ENCODE measurements around the gene SHISA9.

The SHISA9 gene

DNA sequence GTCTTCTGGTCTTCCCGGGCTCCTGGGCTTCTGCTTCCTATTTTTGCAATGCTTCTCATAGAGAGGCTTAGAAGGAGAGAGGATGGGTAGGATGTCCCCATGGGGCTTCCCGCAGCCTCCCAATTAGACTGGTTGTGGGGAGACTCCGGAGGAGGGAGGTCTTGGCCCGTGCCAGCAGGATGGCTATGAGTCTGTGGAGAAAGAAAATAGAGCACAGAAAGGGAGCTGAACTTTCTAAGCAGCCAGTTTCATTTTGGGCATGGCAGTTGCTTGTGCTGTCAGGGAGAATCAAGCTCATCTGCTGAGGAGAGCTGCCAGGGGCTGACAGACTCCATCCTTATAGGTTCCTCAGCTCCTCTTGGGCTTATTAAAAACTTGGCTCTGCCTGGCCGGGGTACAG, 204.0 kb downstream of the SHISA9 start:
- no peak overlapping the region for H3K4me3 ChIP-seq (ENCODE audit: low read depth, low read length)
- no peak for DNase-seq (ENCODE audit: low read depth)
- TF ChIP-seq, protein P1, sequence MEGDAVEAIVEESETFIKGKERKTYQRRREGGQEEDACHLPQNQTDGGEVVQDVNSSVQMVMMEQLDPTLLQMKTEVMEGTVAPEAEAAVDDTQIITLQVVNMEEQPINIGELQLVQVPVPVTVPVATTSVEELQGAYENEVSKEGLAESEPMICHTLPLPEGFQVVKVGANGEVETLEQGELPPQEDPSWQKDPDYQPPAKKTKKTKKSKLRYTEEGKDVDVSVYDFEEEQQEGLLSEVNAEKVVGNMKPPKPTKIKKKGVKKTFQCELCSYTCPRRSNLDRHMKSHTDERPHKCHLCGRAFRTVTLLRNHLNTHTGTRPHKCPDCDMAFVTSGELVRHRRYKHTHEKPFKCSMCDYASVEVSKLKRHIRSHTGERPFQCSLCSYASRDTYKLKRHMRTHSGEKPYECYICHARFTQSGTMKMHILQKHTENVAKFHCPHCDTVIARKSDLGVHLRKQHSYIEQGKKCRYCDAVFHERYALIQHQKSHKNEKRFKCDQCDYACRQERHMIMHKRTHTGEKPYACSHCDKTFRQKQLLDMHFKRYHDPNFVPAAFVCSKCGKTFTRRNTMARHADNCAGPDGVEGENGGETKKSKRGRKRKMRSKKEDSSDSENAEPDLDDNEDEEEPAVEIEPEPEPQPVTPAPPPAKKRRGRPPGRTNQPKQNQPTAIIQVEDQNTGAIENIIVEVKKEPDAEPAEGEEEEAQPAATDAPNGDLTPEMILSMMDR (IDR thresholded peaks at IDR 0.05; ENCODE audit: low read depth, low read length), result no peak
- TF ChIP-seq, protein P2, sequence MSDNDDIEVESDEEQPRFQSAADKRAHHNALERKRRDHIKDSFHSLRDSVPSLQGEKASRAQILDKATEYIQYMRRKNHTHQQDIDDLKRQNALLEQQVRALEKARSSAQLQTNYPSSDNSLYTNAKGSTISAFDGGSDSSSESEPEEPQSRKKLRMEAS (IDR thresholded peaks at IDR 0.05; ENCODE audit: low read depth, low read length), result no peak
- TF ChIP-seq MYC (IDR thresholded peaks at IDR 0.05; ENCODE audit: low read depth, low read length), result no peak
- TF ChIP-seq POLR2A (IDR thresholded peaks at IDR 0.05; ENCODE audit: extremely low read depth, insufficient read length), result no peak

DNA sequence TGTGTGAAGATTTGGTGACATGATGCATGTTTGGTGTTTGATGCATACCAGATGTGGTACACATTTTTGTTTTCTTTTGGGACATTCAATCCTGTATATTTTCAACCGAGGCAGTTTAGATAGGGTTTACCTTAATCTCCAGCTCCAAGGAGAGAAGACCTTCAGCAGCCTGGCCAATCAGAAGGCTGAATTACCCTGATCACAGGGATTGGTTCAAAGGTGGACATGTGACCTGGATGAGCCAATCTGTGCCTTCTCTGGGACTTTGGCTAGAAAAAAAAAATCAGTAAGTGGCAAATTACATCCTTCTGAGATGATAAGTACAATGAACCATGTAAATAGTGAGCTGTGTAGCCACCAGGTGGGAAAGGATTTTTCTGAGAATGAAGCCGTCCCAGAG, 205.1 kb downstream of the SHISA9 start:
- DNase-seq (ENCODE audit: low read depth), result no peak
- H3K4me3 ChIP-seq (ENCODE audit: low read depth, low read length), result no peak overlapping the region
- no peak for TF ChIP-seq MYC (IDR thresholded peaks at IDR 0.05; ENCODE audit: low read depth, low read length)
- TF ChIP-seq, protein P1 (IDR thresholded peaks at IDR 0.05; ENCODE audit: low read depth, low read length), result no peak
- TF ChIP-seq, protein P2 (IDR thresholded peaks at IDR 0.05; ENCODE audit: low read depth, low read length), result no peak
- TF ChIP-seq POLR2A (IDR thresholded peaks at IDR 0.05; ENCODE audit: extremely low read depth, insufficient read length), result no peak

DNA sequence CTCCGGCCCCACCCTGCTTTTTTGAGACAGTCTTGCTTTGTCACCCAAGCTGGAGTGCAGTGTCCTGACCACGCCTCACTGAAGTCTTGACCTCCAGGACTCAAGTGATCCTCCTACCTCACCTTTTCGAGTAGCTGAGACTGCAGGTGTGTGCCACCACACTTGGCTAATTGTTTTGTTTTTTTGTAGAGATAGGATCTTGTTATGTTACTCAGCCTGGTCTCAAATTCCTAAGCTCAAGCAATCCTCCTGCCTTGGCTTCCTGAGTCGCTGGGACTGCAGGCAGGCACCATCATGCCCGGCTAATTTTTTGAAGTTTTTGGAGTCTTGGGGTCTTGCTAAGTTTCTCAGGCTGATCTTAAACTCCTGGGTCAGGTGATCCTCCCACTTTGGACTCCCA, 206.7 kb downstream of the SHISA9 start:
- no peak overlapping the region for H3K4me3 ChIP-seq (ENCODE audit: low read depth, low read length)
- TF ChIP-seq, protein P1 (IDR thresholded peaks at IDR 0.05; ENCODE audit: low read depth, low read length), result no peak
- TF ChIP-seq MYC (IDR thresholded peaks at IDR 0.05; ENCODE audit: low read depth, low read length) (no peak), POLR2A (IDR thresholded peaks at IDR 0.05; ENCODE audit: extremely low read depth, insufficient read length) (no peak)
- TF ChIP-seq, protein P2 (IDR thresholded peaks at IDR 0.05; ENCODE audit: low read depth, low read length), result no peak
- no peak for DNase-seq (ENCODE audit: low read depth)

DNA sequence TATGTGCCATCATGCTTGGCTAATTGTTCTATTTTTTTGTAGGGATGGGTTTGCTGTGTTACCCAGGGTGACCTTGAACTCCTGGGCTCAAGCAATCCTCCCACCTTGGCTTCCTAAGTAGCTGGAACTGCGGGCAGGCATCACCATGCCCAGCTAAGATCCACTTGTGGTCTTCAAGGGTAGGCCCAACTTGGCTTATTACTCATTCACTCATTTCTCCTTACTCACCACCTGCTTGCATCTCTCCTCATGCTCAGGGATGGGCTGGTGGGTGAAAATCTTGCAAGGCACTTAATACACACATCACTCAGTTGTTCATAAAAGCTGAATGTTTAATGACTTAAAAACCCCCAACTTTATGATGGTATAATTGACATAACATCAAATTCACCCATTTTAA, 207.8 kb downstream of the SHISA9 start:
- no peak for DNase-seq (ENCODE audit: low read depth)
- H3K4me3 ChIP-seq (ENCODE audit: low read depth, low read length), result no peak overlapping the region
- no peak for TF ChIP-seq POLR2A (IDR thresholded peaks at IDR 0.05; ENCODE audit: extremely low read depth, insufficient read length)
- TF ChIP-seq, protein P2 (IDR thresholded peaks at IDR 0.05; ENCODE audit: low read depth, low read length), result no peak
- TF ChIP-seq, protein P1 (IDR thresholded peaks at IDR 0.05; ENCODE audit: low read depth, low read length), result no peak
- TF ChIP-seq MYC (IDR thresholded peaks at IDR 0.05; ENCODE audit: low read depth, low read length), result no peak

DNA sequence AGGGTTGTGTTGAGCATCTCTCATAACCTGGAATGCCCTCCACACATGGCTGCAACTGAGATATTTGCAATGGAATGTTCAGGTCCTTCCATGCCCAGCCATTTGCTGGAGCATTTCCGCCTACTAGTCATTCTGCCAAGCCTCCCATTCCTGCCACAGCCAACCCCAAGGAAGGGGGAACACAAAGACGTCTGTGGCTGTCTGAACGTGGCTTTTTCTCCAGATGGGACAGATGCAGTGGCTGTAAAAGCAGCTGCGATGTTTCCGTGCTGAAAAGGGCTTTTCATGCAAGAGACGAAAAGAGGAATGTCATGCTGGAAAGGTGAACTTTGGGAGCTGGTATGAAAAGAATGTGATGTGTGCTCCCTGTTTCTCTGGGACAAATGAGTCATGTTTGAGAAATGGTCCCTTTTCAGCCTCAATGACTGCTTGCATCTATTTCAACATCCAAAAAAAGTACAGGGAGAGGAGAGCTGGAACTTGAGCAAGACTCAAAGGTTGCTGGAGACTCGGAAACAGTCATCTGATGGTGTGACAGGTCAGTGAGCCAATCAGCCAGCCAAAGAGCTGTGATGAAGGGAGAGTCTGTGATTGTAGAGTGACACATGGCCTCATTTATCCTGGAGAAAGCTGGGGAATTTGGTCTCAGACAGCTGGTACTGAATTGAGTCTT, 208.9 kb downstream of the SHISA9 start:
- DNase-seq (ENCODE audit: low read depth), result no peak
- no peak overlapping the region for H3K4me3 ChIP-seq (ENCODE audit: low read depth, low read length)

More for the DNA sequence above, 208.9 kb downstream of the SHISA9 start:
- TF ChIP-seq, protein P2 (IDR thresholded peaks at IDR 0.05; ENCODE audit: low read depth, low read length), result no peak
- TF ChIP-seq, protein P1 (IDR thresholded peaks at IDR 0.05; ENCODE audit: low read depth, low read length), result no peak
- TF ChIP-seq MYC (IDR thresholded peaks at IDR 0.05; ENCODE audit: low read depth, low read length) (no peak), POLR2A (IDR thresholded peaks at IDR 0.05; ENCODE audit: extremely low read depth, insufficient read length) (no peak)

All from NB4 (cell line).